Lower lobe of right lung (tissue), 2 donors: Measurements from ENCODE around the gene GRID1. TPM values are rescaled to one million over a fixed set of nuclear protein-coding genes. Genes with fewer than 3 reads are reported as not detected.

Source experiments
- ATAC-seq, 2 donors: fragments of 200-7000 bp; cut with Tn5 transposase; one replicate each; pipeline ENCODE4 v1.9.1; 2020 to 2022; ENCODE audit warnings: mild to moderate bottlenecking in 2 of 2, moderate library complexity in 2 of 2
- DNase-seq: peaks from one replicate; pipeline ENCODE4 v3.0.0-alpha.2; 2020
- H3K27ac ChIP-seq: fragments of 200-600 bp; one replicate; pipeline ENCODE4 v1.8.0; 2022
- H3K27me3 ChIP-seq: fragments of 200-600 bp; one replicate; pipeline ENCODE4 v1.8.0; 2022; ENCODE audit warnings: low read depth
- H3K36me3 ChIP-seq: fragments of 200-600 bp; one replicate; pipeline ENCODE4 v1.8.0; 2022; ENCODE audit warnings: mild to moderate bottlenecking
- H3K4me1 ChIP-seq: fragments of 200-600 bp; one replicate; pipeline ENCODE4 v1.8.0; 2022
- H3K4me3 ChIP-seq: fragments of 200-600 bp; one replicate; pipeline ENCODE4 v1.8.0; 2022; ENCODE audit warnings: mild to moderate bottlenecking
- H3K9me3 ChIP-seq: fragments of 200-600 bp; one replicate; pipeline ENCODE4 v1.8.0; 2022
- intact Hi-C: fragments of 100-400 bp; cut with DNase I; formaldehyde crosslinking; loops from one replicate; pipeline ENCODE4 v1.11.0; 2022
- total RNA-seq: library from RNA; stranded (reverse); fragmentation: NEBNext Ultra II Directional; extraction: Animal tissue kit (Norgen Biotek cat#: 25700); gene quantifications from one replicate; pipeline ENCODE4 v1.2.1, GENCODE V29; 2021
- TF ChIP-seq, protein P1 (sequence below): fragments of 200-600 bp; IDR thresholded peaks from one replicate; pipeline ENCODE4 v1.8.0; 2022; ENCODE audit warnings: antibody characterized with exemption, mild to moderate bottlenecking
- donor health status: DM: no; HTN: yes; CAD: no; lungs with severe emphysema.

GRID1 gene
- total RNA-seq, 1 donor from 2014 or later = 2.5 TPM

DNA sequence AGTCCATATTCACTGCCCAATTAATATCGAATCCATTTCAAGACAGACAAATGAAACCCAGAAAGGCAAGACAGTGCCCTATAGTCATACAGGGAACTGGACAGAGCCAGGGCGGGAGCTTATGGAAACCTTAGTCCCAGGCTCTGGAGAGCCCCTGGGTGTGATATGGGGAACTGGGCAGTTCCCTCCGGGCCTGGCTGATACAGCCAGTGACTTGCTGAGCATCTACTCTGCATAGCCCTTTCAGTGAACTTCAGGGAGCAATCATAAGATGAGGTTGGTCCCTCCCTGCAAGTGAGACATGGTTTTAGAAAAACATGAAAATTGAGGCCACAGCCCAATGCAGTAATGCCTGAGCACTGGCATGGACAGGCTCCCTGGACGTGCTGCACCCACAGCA is 241.9 kb downstream of the GRID1 start:
- H3K9me3 ChIP-seq = no peaks in the 10 kb centered on the region
- no peak overlapping the region for H3K4me3 ChIP-seq
- H3K27me3 ChIP-seq = no peaks in the 10 kb centered on the region
- no peaks in the 10 kb centered on the region for H3K36me3 ChIP-seq
- TF ChIP-seq, protein P1, sequence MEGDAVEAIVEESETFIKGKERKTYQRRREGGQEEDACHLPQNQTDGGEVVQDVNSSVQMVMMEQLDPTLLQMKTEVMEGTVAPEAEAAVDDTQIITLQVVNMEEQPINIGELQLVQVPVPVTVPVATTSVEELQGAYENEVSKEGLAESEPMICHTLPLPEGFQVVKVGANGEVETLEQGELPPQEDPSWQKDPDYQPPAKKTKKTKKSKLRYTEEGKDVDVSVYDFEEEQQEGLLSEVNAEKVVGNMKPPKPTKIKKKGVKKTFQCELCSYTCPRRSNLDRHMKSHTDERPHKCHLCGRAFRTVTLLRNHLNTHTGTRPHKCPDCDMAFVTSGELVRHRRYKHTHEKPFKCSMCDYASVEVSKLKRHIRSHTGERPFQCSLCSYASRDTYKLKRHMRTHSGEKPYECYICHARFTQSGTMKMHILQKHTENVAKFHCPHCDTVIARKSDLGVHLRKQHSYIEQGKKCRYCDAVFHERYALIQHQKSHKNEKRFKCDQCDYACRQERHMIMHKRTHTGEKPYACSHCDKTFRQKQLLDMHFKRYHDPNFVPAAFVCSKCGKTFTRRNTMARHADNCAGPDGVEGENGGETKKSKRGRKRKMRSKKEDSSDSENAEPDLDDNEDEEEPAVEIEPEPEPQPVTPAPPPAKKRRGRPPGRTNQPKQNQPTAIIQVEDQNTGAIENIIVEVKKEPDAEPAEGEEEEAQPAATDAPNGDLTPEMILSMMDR = no peak
- intact Hi-C loops = no loop called here
- no peak for DNase-seq
- H3K4me1 ChIP-seq = no peaks in the 10 kb centered on the region
- no peak overlapping the region for H3K27ac ChIP-seq
- ATAC-seq = no peak

DNA sequence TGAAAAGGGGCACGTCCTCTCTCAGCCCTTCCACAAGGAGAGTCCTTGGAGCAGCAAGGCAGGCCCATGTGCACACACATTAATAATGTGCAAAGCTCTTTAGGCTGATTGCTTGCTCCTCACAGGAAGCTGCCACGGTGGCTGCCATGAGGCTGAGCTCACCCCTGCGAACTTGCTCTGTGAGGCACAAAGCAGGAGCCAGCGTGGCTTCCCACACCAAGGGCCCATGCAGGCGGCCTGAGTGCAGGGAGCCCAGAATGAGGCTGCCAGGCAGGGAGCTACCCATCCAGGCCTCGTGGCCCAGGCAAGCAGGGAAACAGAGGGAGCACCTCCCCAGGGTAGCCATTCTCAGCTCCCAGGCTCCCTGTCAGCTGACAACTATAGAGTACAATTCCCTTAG is 242.9 kb downstream of the GRID1 start:
- H3K27me3 ChIP-seq = no peaks in the 10 kb centered on the region
- no peak overlapping the region for H3K4me3 ChIP-seq
- ATAC-seq = no peak
- no peaks in the 10 kb centered on the region for H3K4me1 ChIP-seq
- no peak for DNase-seq
- no peaks in the 10 kb centered on the region for H3K9me3 ChIP-seq
- TF ChIP-seq, protein P1 = no peak
- no peak overlapping the region for H3K27ac ChIP-seq
- intact Hi-C loops = no loop called here
- H3K36me3 ChIP-seq = no peaks in the 10 kb centered on the region

DNA sequence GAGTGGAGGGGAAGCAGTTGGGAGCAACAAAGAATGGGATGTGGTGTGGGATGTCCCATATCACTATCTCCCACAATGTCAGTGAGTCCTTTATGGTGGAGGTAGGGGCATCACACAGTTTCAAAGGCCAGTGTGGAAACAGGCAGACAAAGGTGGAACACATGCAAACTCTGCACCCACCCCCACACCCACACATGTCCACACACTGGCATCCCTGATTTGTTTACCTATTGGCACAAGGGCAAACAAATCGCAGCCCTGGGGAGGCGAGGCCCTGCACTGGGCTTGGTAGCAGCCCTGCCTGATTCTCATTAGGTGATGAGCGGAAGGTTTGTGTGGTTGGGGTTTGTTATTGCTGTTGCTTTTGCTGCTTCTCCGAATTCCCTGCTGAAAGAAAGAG is 243.3 kb downstream of the GRID1 start:
- TF ChIP-seq, protein P1 = no peak
- DNase-seq (no peak), ATAC-seq (no peak)
- no peaks in the 10 kb centered on the region for H3K4me1 ChIP-seq
- intact Hi-C loops = no loop called here
- H3K9me3 ChIP-seq = no peaks in the 10 kb centered on the region
- H3K4me3 ChIP-seq = no peak overlapping the region
- no peak overlapping the region for H3K27ac ChIP-seq
- no peaks in the 10 kb centered on the region for H3K27me3 ChIP-seq
- H3K36me3 ChIP-seq = no peaks in the 10 kb centered on the region

DNA sequence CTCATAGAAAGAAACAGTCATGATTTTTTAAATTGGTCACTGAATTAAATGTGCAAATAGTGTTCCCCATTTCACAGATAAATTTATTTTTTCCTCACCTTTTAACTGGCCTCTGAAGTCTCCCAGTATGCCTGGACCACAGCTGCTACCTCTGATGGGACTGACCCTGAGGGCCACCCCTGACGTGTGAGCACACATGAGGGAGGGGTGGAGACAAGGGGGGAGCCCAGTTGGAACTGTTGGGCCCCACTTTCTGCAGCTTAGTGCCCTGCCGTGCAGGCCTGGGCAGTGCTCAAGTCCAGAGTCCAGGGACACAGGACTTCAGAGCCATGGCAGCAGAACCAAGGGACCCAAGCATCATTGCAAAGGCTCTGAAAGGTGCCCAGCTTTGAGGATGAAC is 243.9 kb downstream of the GRID1 start:
- no peak overlapping the region for H3K4me3 ChIP-seq
- H3K27me3 ChIP-seq = no peaks in the 10 kb centered on the region
- no peaks in the 10 kb centered on the region for H3K36me3 ChIP-seq
- H3K4me1 ChIP-seq = no peaks in the 10 kb centered on the region
- TF ChIP-seq, protein P1 = no peak
- no peaks in the 10 kb centered on the region for H3K9me3 ChIP-seq
- DNase-seq (no peak), ATAC-seq (no peak)
- H3K27ac ChIP-seq = no peak overlapping the region
- intact Hi-C loops = no loop called here

DNA sequence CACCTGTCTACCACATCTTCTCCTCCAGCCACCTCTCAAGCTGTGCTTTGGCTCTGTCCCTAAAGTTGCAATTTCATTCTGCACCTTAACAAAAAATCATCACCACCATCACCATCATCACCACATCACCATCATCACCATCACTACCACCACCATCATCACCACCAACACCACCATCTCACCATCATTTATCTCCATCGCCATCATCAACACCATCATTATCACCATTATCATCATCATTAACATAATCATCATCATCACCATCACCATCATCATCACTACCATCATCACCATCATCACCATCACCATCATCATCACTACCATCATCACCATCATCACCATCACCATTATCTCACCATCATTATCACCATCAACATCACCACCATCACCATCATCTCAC is 245.4 kb downstream of the GRID1 start:
- Histone ChIP-seq H3K4me1 (no peaks in the 10 kb centered on the region), H3K36me3 (no peaks in the 10 kb centered on the region), H3K4me3 (no peak overlapping the region), H3K27ac (no peak overlapping the region), H3K27me3 (no peaks in the 10 kb centered on the region), H3K9me3 (no peaks in the 10 kb centered on the region)
- intact Hi-C loops = no loop called here
- TF ChIP-seq, protein P1 = no peak
- ATAC-seq (no peak), DNase-seq (no peak)

DNA sequence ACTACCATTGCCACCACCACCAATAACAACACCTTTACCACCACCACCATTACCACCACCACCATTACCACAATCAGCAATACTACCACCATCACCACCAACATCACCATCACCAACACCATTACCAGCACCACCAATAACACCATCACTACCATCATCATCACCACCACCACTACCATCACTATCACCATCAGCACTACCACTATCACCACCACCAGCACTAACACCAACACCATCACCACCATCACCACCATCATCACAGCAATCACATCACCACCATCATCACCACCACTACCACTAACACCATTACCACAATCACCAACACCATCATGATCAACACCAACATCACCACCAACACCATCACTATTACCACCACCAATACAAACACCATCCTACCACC is 249.5 kb downstream of the GRID1 start:
- no peaks in the 10 kb centered on the region for H3K4me1 ChIP-seq
- DNase-seq = no peak
- H3K36me3 ChIP-seq = no peaks in the 10 kb centered on the region
- TF ChIP-seq, protein P1 = no peak
- intact Hi-C loops = no loop called here
- H3K9me3 ChIP-seq = no peaks in the 10 kb centered on the region
- no peak overlapping the region for H3K4me3 ChIP-seq
- no peaks in the 10 kb centered on the region for H3K27me3 ChIP-seq
- no peak for ATAC-seq
- H3K27ac ChIP-seq = no peak overlapping the region
